ENCODE measurements around the gene TMEM170A.

- TF ChIP-seq GATA2 (IDR thresholded peaks at IDR 0.05; ENCODE audit: low read depth, low read length) = no peak
- TF ChIP-seq GATA3 (IDR thresholded peaks at IDR 0.05; ENCODE audit: low read depth, low read length) = no peak
Observed at GRCh38 chr16:75402821-75403475, 61.5 kb downstream of the TMEM170A start.
